Measurements from ENCODE around the gene CCL17.
"Not testable (repeated sequence)": the region's sequence is repeated elsewhere in the genome, so short reads cannot be mapped to it uniquely, and the experiment has no call there.

CCL17 gene

DNA sequence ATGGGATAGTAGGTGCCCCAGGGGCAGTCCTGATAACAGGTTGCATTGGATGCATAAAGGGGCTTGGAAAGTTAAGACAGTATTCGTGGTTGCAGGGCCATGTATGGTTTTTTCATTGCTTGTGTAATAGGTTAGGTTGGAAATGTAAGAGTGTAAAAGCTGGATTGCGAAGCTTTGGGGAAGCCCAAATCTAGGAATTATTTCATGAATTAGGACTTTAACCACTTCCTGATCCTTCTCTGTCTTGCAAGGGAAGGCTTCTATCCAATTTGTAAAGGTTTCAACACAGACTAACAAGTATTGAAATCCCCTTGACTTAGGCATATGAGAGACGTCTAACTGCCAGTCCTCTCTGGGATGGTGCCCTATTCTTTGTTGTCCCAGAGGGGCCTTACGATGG lies 7.8 kb upstream of the CCL17 start:
- no peak for DNase-seq (ENCODE audit: low spot score)

DNA sequence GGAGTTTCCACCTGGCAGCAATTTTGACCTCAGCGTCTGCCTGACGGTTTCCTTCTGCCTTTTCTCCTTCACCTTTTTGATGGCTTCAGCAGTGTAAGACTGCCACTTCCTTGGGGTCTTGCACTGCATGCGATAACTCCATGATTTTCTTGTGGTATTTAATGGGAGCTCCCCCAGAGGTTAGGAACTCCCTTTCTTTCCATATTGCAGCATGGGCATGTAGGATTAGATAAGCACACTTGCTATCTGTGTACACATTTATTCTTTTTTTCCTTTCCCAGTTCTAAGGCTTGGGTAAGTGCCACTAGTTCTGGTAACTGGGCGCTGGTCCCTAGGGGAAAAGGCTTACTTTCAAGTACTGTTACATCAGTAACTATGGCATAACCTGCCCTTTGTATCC lies 7.1 kb upstream of the CCL17 start:
- DNase-seq (ENCODE audit: low spot score) = not testable (repeated sequence)

DNA sequence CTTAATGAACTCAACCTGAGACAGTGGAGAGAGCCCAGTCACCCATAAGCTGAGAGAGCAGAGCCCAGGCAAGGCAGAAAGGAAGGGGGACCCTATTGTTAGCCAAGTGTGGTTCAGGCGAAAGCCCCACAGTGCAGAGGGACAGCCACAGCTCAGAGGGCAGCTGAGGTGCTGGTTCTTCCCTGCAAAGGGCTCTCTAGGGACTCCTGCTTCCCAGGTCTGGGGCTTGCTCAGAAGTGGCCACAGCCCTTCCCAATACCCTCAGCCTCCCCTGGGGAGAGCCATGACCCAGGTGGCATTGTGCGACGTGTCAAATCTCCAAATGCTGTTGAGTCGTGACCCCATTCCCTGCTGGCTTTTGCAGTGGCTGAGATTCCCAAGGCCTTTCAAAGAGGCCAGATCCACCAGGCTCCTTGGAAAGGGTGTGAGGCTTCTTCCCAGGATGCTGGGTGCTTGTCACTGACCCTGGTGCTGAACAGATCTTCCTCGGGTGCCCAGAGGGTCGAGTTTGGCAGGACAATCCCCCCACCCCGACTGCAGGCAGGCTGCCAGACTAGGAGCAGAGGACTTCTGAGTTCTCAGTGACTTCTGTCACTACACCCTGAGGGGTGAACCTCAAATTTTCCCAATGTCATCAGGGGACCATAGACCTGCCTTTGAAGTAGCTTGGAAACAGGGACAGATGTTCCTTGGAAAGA lies 2.5 kb upstream of the CCL17 start:
- DNase-seq (ENCODE audit: low spot score) = no peak

DNA sequence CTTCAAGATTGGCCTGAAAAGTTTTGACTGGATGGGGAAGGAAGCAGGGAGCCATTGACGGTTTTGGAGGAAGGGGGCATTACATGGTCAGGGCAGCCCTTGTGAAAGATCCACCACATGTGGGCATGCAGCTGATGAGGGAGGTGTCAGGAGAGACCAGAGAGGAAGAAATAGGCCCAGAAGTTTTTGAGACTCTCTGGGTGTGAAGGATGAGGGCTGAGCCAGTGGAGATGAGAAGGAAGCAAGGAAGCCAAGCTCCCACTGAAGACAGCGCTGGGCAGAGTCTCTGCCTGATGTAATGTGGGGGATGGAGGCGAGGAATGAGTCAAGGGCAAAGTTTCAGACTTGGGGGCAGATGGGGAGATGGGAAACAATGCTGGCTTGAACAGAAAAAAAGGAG lies 530 bp downstream of the CCL17 start:
- no peak for DNase-seq (ENCODE audit: low spot score)

DNA sequence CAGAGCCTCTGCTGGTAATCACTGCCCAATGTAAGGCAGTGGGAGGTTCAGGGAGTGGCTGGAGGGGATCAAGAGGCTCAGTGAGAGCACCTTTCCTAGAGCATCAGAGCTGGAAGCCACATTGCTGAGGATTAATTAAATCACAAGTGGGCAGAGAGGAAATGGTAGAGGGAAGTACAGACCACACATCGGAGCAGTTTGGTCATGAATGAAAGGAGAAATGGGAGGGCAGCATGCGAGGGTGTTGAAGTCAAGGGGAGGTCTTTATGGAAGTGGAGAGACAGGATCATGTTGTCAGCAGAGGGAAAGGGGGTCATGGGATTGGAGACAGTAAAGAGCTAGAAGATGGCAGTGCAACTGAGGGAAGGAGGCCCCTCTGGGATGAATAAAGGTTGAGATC lies 2.3 kb downstream of the CCL17 start:
- DNase-seq (ENCODE audit: low spot score) = no peak

DNA sequence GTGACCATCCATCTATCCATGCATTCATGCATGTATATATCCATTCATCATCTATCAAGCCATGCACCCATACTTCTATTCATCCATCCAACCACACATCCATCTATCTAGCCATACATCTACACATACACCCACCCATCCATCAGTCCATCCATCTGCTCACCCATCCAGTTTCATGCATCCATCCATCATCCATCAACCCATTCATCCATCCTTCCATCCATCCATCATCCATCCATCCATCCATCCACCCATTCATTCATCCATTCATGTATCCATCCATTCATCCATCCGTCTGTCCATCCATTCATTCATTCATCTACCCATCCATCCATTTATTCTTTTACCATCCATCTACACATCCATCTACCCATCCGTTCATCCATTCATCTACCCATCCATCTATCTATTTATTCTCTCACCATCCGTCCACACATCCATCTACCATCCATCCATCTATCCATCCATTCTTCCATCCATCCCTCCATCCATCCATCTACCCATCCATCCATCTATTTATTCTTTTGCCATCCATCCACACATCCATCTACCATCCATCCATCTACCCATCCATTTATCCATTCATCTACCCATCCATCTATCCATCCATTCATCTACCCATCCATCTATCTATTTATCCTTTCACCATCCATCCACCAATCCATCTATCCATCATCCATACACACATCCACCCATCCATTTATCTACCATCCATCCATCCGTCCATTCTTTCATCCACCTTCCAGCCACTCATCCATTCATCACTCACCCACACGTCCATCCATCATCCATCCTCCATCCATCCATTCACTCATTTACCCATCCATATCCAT lies 3.2 kb downstream of the CCL17 start:
- DNase-seq (ENCODE audit: low spot score) = no peak

DNA sequence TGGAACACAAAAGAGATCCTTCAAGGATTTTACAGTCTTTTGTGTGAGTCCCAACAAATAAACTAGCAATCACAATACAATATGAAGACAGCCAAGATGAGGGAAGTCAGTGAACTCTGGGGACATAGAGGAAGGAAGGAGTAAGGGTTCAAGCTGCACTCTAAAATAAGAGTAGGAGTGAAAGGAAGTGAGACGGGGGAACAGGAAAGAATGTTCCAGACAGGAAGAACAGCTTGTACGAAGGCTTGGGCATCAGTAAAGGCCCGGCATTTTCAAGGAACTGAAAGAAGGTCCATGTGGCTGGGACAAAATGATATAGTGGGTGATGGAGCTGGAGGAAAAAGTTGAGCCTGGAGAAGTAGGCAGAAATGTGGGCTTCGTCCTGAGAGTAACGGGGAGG lies 4.5 kb downstream of the CCL17 start:
- DNase-seq (ENCODE audit: low spot score) = no peak

DNA sequence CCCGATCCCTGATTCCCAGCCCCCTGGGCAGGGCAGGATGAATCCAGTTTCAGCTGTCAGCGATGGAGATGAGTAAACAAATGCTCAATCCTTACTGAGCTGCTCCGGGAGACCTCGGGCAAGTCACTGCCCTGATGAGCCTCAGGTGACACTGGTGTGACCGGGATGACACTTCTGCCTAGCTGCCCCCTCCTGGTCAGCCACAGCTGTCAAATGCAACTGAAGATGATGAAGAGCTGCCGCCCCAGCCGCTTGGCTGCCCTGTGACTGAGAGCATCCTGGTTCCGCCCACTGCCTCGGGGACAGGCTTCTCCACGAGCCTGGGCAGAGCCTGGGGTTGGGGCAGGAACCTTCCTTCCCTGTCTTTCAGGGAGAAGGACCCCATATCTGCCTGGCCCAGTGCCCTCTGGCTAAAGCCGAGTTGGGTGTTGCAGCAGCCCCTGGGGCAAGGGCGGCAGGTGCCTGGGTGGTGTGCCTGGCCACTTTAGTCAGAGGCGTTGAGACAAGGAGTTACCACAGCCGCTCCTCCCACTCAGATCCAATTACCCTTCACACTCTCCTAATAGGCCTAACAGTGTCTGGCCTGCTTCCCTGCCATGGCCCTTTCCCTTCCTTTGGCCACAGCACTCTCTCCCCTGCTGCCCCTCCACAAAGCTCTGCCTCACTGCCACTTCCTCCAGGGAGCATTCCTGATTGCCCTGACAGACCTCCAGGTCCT lies 5.5 kb downstream of the CCL17 start:
- DNase-seq (ENCODE audit: low spot score) = no peak

DNA sequence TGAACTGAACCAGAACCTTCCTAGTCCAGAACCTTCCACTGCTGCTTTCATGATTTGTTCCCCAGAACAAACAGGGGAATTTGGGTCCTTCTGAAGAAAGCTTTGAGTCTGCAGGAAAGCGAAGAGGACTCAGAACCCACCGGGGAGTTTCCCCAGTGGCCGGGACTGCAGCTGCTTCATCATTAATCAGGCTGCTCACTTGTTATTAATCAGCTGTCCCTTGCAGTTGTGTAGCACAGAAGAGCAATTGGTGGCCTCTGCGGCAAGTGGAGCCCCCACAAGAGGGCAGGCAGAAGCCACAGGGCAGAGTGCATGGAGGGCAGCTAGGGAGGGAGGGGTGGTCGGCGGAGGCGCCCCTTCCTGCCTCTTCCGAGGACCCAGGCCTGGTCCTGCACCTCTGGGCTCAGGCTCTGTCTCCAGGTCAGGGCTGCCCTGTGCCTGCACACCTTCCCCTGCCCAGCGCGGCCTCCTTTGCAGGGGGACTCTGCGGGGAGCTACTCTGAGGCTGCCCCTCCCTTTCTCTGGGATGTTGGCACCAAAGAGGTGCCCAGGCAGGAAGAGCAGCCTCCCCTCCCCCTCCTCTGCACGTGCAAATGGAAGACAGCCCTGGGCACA lies 6.9 kb downstream of the CCL17 start:
- no peak for DNase-seq (ENCODE audit: low spot score)

DNA sequence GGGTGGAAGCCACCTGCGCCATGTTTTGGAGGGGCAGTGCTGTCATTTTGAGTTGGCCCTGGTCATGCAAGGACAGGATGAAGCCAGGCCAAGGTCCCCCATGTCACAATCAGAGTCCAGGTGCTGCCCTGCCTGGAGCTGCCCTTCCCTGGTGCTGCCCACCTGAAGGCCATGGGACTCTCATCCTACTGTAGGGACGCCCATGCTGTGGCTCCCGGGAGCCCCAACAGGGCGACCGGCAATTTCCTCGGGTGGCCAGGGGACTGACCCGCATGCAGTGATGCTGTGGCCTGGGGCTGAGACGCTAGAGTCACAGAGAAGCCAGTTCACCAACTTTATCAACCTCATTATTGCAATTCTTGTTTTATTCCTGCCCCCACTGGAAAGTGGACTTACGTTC lies 8.0 kb downstream of the CCL17 start:
- no peak for DNase-seq (ENCODE audit: low spot score)

DNA sequence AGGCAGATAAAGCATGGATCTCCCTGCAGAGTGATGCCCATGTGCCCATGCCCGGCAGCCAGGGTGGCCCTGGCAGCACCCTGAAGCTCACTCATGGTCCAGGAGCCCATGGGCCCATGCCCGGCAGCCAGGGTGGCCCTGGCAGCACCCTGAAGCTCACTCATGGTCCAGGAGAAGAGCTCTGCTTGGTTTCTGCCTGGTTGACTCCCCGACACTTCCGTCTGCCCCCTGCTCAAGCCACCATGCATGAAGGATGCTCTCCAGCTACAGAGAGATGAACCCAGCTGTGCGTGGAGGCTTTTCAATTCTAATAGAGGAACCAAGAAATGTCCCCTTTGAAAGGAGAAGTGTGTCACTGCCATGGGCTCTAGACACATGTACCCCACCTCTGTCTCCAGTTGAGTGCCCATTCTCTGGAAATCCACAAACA lies 8.7 kb downstream of the CCL17 start:
- no peak for DNase-seq (ENCODE audit: low spot score)

DNA sequence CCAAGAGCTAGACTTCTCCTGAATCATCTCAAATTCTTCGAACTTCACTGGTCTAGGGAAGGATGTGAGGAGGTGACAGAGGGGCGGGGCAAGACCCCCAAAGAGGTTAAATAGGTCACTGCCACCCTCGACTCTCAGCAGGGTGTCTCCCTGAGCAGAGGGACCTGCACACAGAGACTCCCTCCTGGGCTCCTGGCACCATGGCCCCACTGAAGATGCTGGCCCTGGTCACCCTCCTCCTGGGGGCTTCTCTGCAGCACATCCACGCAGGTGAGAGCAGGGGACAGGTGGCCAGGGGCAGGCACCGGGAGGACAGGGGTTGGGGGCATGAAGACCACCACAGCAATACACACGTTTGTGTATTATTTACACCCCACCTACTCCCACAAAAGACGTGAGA lies 9.2 kb downstream of the CCL17 start:
- DNase-seq (ENCODE audit: low spot score) = no peak

DNA sequence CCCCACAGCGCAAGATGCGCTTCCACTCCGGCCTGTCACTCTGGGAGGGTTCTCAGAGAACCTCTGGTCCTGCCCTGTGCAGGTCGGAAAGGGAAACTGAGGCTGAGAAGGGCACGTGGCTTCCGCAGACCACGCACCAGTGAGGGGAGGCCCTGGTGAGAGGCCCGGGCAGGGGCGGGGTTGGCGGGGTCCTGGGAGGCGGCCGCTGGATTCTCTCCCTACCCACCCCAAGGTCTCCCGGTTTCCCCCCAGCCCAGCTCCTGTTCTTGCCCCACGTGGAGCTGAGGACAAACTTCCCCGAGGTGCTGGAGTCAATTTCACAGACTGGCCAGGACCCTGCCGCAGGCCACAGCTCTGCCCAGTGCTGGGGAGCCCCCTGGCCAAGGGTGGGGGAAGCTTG lies 11.5 kb downstream of the CCL17 start:
- DNase-seq (ENCODE audit: low spot score) = no peak

DNA sequence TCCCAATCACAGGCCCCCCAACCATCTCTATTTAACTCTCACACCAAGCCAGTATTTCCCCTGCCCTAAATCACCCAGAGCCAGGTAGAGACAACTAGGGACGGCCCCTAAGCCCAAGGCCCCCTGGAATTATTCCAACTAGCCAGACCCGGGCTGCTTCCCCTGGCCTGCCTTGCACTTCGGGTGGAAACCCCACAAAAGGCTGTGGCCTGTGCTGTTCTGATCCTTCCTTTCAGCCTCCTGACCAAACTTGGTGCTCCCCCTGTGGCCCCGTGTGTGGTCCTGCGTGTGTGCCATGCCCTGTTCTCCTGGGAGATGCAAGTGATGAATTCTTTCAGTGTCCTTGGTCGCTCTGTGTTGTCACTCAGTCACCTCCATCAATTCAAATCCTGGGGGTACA lies 14.9 kb downstream of the CCL17 start:
- DNase-seq (ENCODE audit: low spot score) = no peak

DNA sequence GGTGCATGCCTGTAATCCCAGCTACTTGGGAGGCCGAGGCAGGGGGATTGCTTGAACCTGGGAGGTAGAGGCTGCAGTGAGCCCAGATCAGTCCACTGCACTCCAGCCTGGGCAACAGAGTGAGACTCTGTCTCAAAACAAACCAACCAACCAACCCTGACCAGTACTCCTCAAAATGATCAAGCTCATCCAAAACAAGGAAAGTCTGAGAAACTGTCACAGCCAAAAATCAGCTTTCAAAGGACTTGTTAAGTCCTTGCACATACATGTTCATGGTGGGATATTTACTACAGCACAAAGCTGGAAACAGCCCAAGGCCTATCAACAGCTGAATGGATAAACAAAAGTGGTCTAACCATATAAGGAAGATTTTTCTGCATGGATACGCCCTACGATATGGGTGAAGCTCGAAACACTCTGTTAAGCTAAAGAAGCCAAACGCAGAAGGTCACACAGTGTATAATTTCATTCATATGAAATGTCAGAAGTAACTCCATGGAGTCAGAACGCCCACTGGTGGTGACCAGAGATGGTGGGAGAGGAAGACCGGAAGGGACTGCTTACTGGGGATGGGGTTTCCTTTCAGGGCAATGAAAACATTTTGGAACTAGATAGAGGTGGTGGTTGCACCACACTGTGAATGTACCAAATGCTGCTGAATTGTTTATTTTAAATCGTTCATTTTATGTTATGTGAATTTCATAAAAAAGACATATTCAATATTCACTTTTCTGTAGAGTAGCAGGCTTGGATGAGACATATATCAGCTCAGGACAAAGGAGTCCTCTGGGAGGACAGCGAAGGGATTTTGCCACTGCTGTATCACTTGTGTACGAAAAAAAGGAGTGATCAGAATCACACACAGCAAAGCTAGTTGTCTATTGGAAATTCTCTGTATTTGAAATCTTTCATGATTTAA lies 17.7 kb downstream of the CCL17 start:
- no peak for DNase-seq (ENCODE audit: low spot score)

DNA sequence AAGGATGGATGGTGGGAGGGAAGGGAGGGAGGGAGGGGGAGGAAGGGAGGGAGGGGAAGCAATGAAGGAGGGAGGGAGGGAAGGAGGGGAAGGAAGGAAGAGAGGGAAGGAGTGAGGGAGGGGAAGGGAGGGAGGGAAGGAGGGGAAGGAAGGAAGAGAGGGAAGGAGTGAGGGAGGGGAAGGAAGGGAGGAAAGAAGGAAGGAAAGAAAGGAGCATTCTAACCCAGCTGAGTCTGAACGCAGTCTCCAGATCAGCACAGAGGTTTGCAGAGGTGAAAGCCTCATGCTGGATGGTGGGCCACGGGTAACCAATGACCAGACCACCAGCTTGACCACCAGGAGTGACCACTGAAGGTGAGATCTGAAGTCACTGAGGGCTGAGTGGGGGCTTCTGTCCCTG lies 18.6 kb downstream of the CCL17 start:
- no peak for DNase-seq (ENCODE audit: low spot score)

DNA sequence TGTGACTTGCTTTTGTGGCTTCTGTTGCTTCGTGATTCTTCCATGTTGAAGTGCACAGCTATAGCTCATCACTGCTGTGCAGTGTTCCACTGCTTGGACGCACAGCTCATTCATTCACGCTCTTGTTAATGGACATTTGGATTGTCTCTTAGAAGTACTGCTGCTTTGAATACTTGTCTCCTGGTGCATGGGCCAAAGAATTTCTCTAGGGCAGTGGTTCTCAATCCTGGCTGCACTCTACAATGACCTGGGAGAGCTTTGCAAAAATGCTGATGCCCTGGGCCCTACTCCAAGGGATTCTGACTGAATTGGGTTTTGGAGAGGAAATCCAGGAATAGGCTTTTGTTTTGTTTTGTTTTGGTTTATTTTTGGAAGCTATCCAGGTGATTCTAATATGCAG lies 20.0 kb downstream of the CCL17 start:
- DNase-seq (ENCODE audit: low spot score) = no peak

DNA sequence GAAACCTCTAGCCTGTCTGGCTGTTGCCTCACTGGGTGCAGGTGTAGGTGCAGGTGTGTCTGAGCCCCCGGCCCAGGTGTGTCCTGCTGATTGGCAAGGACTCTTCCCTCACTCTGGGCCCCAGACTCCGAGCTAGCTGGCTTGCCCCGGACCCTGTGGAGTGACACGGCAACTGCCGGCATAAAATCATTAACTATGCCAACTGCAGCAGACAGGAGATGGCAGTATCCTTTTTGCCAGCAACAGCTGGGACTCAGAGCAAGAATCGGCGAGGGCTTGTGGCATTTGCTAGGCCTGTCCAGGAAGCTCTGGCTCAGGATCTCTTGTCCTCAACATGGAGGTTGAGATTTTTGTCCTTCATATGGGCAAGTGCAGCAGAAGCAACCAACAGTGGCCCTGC lies 21.8 kb downstream of the CCL17 start:
- DNase-seq (ENCODE audit: low spot score) = no peak

DNA sequence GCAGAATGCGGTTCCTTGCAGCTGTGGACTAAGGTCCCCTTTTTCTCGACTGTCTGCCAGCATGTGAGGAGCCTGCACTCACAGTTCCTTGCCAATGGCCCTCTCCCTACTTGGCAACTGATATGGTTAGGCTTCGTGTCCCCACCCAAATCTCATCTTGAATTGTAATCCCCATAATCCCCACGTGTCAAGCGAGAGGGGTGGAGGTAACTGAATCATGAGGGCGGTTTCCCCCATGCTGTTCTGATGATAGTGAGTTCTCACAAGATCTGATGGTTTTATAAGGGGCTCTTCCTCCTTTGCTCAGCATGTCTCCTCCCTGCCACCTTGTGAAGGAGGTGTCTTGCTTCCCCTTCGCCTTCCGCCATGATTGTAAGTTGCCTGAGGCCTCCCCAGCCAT lies 22.7 kb downstream of the CCL17 start:
- DNase-seq (ENCODE audit: low spot score) = no peak

DNA sequence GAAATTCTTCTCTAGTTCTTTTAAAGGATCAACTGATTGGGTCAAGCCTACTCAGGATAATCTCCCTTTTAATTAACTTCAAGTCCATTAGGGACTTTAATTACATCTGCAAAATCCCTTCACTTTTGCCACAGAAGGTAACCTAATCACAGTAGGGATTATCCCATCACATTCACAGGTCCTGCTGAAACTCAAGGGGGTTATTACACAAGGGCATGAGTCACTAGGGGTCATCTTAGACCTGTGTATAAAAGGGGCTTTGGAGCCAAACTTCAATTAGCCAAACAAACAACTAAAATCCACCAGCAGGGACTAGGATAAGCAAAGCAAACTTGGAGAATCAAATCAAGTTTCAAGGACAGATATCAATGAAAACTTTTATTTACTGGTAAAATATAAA lies 23.3 kb downstream of the CCL17 start:
- DNase-seq (ENCODE audit: low spot score) = no peak

DNA sequence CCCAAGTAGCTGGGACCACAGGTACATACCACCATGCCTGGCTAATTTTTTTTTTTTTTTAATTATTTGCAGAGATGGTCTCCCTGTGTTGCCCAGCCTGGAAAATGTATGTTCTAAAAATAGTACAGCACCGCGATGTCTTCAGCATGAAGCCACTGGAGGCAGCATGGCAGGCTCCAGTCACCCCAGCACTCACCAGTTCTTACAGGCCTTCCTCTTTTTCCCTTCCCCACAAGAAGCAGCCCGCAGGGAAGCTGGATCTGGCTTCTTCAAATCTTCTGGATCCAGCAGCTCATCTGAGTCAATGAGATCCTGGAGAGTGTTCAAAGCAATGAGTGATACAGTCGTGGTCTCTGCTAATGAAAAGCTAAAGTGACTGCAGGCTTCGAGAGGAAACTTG lies 26.4 kb downstream of the CCL17 start:
- no peak for DNase-seq (ENCODE audit: low spot score)

DNA sequence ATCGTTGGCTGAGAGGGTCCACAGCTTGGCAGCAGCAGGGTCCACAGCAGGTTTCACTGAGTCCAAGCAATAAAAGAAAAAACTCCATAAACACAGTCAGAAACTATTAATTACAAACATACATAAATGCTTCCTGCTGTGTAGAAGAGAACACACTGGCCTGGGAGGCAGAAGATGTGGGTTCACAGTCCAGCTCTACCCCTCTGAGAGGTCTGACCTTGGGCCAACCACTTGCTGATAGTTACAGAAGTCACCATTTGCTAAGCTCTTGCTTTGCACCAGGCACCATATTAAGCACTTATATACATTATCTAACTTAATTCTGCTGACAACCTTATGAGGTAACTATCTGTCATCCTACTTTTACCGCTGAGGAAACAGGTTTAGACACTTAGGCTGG lies 27.9 kb downstream of the CCL17 start:
- no peak for DNase-seq (ENCODE audit: low spot score)

Measured in CD4-positive, alpha-beta T cell treated with Interleukin-6 at 100 ng/mL for 8 hours (primary cell).